PFSK-1 (cell line): ENCODE measurements around the gene KCNH1.

Experiments used
- FOXP2 ChIP-seq: optimal IDR thresholded peaks from 2 replicates; pipeline ENCODE3; 2011; ENCODE audit warnings: borderline replicate concordance, control low read depth, inconsistent platforms; ENCODE audit not compliant: insufficient read depth; ENCODE audit errors: extremely low read length, extremely low read depth
- POLR2AphosphoS5 ChIP-seq: IDR thresholded peaks from 2 replicates; pipeline ENCODE4 v1.6.1; 2012; ENCODE audit warnings: low read depth, mild to moderate bottlenecking, control low read depth, low read length, moderate library complexity
- REST ChIP-seq, 2 experiments: IDR thresholded peaks; 2 replicates each; pipeline versions ENCODE4 v1.6.1 to v1.8.0; 2011 to 2012; ENCODE audit warnings: low read depth in 2 of 2, low read length in 2 of 2, control low read depth in 1 of 2, inconsistent platforms in 1 of 2, mild to moderate bottlenecking in 1 of 2, moderate library complexity in 1 of 2; ENCODE audit not compliant: insufficient read depth in 1 of 2
- SIN3A ChIP-seq: IDR thresholded peaks from 2 replicates; pipeline ENCODE4 v1.6.1; 2012; ENCODE audit warnings: mild to moderate bottlenecking, low read length, moderate library complexity, borderline replicate concordance; ENCODE audit not compliant: insufficient read depth
- TAF1 ChIP-seq: IDR thresholded peaks from 2 replicates; pipeline ENCODE4 v1.6.1; 2012; ENCODE audit warnings: low read length, control low read depth, borderline replicate concordance; ENCODE audit not compliant: insufficient read depth

Gene KCNH1

GRCh38 chr1:210781652-210782051 is 352.3 kb downstream of the KCNH1 start:
- TF ChIP-seq POLR2AphosphoS5: no peak
- no peak for TF ChIP-seq REST (IDR thresholded peaks at IDR 0.05; ENCODE audit: insufficient read depth in 1 of 2, low read depth in 2 of 2, low read length in 2 of 2)
- no peak for TF ChIP-seq FOXP2
- no peak for TF ChIP-seq SIN3A
- no peak for TF ChIP-seq TAF1

GRCh38 chr1:210779269-210779668 is 354.7 kb downstream of the KCNH1 start:
- TF ChIP-seq SIN3A (no peak), POLR2AphosphoS5 (no peak), FOXP2 (no peak), REST (IDR thresholded peaks at IDR 0.05; ENCODE audit: insufficient read depth in 1 of 2, low read depth in 2 of 2, low read length in 2 of 2) (no peak), TAF1 (no peak)

- TF ChIP-seq TAF1 (no peak), REST (IDR thresholded peaks at IDR 0.05; ENCODE audit: insufficient read depth in 1 of 2, low read depth in 2 of 2, low read length in 2 of 2) (no peak), FOXP2 (no peak), POLR2AphosphoS5 (no peak)
Observed at GRCh38 chr1:210777914-210778313, 356.0 kb downstream of the KCNH1 start.

- TF ChIP-seq FOXP2 (no peak), POLR2AphosphoS5 (no peak), SIN3A (no peak), REST (IDR thresholded peaks at IDR 0.05; ENCODE audit: insufficient read depth in 1 of 2, low read depth in 2 of 2, low read length in 2 of 2) (no peak), TAF1 (no peak)
Observed at GRCh38 chr1:210776712-210777111, 357.2 kb downstream of the KCNH1 start.

- TF ChIP-seq TAF1 (no peak), REST (IDR thresholded peaks at IDR 0.05; ENCODE audit: insufficient read depth in 1 of 2, low read depth in 2 of 2, low read length in 2 of 2) (no peak), SIN3A (no peak), FOXP2 (no peak), POLR2AphosphoS5 (no peak)
Observed at GRCh38 chr1:210775289-210775688, 358.7 kb downstream of the KCNH1 start.
